Stimulated activated naive CD8-positive, alpha-beta T cell treated with anti-CD3 and anti-CD28 coated beads, Interleukin-15, Interleukin-2, amounts not matched to agents 100 U/mL and 50 U/mL, for 24 hours (primary cell): ENCODE measurements around the gene DMAC2L.
A peak's percentile ranks its signal among the peaks of the same experiment; 100 is the strongest.
"Not testable (repeated sequence)": the region's sequence is repeated elsewhere in the genome, so short reads cannot be mapped to it uniquely, and the experiment has no call there.

Source experiments
- ATAC-seq: fragments of 150-1000 bp; cut with Tn5 transposase; one replicate; pipeline ENCODE4 v1.10.0; 2021
- DNase-seq: peaks from one replicate; pipeline ENCODE4 v3.0.0; 2021

The DMAC2L gene, protein sequence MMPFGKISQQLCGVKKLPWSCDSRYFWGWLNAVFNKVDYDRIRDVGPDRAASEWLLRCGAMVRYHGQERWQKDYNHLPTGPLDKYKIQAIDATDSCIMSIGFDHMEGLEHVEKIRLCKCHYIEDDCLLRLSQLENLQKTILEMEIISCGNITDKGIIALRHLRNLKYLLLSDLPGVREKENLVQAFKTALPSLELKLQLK

DNA sequence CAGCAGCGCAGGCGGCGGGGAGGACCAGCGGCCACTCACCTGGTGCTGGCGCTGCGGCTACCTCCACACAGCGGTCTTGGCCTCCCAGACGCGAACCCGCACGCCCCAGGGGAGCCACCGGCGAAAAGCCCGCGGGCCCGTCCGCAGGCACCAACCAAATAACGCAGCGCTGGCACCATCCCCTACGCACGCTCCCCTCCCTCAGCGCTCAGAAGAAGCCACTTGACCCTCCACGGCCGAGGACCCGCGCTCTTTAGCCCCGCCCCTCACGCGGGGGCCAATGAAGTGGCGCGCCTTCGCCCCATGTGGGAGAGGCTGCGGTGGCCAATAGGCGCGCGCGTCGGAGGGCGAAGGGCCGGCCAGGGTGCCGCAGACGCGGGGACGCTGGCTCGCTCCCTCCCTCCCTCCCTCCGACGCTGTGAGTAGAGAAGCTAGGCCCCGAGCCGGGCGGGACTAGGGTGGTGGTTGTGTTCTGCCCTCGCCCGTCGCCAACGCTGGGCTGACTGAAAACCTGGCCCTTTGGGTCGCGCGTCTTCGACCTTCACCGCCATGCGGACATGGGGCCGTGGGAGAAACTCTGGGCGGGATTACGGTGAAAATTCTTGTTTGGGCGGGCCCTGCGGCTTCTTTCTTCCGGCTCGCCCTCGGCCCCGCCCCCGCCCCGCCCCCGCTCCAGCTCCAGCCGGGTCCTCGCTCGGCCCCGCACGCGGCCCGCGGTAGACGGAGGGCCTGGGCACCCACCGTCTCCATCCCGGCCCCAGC, at the start of gene DMAC2L, which contains the start of gene L2HGDH:
Gene DMAC2L (plus strand): TSS at position 353 of the 762 bp plus-strand sequence. CDS start 9,164 bp downstream, outside the sequence.
Gene L2HGDH (minus strand): TSS at position 258 of the 762 bp plus-strand sequence. CDS start 79 bp downstream, at position 179.
- DNase-seq (peak; percentile 92), ATAC-seq (peak; percentile 97)

DNA sequence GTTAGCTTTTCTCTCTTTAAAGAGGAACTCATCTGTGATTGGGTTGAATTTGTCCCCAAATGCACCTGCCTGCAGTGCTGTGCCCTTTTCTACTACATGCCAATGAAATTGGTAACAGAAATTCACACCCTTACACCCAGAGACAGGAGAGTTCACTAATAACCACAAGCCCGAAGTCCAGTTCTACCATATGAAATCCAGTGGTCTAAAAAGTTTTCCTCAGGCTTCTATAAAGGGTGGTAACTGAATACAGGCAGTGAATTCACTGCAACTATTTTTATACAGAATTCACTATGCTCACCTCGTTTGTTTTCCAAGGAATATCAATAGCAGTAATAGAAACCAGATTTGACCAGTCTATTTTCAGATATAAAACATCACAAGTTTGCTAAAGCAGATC, 49.3 kb upstream of the DMAC2L start:
- DNase-seq (no peak), ATAC-seq (no peak)

DNA sequence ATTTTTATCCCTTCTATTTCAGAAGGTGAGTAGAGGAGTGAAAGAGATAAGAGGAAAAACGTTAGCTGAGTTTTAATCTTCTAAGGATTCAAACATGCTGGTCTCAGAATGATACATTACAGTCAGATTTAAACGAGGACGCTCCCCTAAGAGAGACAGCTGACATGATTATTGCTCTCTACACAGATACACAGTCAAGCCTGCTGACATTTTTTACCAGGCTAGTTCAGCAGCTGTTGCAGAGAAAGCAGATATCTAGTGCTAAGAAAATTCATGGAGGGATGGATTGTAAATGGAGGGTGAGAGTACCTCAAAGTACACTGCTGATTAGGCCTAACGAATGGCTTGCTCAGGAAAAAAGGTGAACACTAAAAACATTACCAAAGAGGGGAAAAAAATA, 48.8 kb upstream of the DMAC2L start:
- ATAC-seq (no peak), DNase-seq (no peak)

DNA sequence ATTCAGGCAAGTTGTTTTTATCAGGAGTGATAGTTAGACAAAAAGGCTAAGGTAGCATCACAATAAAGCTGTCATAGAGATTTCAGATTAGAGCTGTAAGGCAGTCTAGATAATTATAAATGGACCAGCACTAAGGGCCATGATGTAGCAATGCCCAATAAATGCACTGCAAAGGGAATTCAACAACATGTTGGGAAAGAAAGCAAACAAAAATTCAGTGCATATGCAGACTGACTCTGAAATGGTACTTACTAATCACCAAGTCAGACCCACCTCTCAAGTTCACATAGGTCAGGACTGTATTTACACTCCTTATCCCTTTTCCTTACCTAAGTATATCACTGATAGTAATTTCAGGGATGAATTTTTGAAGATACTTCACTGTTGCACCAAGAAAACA, 47.1 kb upstream of the DMAC2L start:
- no peak for ATAC-seq
- no peak for DNase-seq

DNA sequence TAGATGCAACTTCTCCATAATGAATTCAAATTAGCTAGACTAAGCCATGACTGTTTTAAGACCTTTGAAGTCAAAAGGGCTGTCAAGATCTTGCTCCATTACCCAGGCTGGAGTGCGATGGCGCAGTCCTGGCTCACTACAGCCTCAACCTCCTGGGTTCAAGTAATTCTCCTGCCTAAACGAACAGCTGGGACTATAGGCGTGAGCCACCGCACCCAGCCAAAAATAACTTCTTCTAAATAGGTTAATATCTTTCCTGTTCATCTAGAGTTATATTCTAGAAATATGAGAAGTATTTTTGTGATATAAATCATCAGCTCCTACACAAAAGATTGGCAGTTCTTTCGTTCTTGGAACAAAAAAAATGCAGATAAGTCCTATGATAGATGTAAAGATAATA, 41.2 kb upstream of the DMAC2L start:
- ATAC-seq (no peak), DNase-seq (no peak)

DNA sequence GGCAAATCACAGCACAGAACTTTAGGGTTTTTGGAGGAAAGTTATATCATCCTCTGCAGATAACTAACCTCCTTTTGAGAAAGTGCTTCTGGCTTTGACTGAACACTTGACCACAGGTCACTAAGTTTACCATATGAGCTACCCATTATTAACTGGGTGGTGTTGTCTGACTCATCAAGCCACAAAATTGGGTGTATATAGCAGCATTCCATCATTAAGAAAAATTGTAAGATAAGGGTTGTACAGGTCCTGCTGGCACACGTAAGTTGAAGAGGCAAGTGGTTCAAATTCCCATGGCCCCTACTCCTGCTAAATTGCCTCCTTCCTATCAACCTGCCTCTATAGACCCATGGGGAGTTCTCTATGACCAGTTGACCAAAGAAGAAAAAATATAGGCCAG, 39.6 kb upstream of the DMAC2L start:
- no peak for DNase-seq
- ATAC-seq, result no peak

DNA sequence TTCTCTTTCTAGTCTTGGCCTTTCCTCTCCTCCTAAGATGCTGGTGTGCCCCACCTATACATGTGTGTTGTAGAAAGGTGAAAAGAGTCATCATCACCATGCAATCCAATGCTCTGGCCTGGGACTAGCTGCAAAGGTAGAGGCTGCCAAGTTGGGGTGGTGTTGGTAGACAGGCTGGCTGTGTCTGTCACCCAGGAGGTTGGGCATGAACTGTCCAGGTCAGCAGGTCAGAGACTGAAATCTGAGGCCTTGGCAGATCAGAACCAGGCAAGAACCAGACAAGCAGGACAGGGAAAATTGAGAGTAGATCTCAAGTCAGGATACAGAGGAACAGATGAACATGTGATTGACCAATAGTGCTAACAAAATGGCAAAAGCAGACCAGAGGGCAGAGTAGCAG, 26.3 kb upstream of the DMAC2L start:
- ATAC-seq, result no peak
- DNase-seq, result no peak

DNA sequence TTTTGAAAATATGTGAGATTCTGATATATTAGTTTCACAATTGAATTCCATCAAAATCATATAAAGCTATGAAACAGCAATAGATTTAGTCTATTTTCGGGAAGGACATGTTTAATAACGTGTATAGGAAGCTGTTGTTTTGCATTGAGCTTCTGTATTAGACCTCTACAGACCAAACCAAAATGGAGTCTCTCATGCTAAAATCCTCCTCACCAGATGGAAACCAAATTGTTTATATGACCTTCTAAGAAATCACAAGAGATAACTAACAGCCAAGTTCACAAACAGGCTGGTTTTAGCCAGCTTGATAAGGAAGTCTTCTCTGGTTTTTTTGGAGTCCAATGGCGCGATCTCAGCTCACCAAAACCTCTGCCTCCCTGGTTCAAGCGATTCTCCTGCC, 24.0 kb upstream of the DMAC2L start:
- ATAC-seq (no peak), DNase-seq (no peak)

DNA sequence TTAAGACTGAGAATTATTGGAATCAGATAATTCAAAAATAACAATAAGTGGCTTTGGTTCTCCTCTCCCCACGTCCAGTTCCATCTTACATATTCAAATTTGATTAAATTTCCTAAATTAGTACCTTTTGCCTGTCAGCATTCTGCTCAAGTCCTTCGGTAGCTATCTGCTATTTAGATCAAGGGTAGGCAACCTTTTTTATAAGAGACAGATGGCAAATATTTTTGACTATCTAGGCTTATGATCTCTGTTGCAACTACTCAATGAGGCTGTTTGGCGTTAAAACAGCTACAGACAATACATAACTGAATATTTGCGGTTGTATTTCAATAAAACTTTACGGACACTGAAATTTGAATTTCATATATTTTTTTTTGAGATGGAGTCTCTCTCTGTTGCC, 21.8 kb upstream of the DMAC2L start:
- ATAC-seq (no peak), DNase-seq (no peak)

DNA sequence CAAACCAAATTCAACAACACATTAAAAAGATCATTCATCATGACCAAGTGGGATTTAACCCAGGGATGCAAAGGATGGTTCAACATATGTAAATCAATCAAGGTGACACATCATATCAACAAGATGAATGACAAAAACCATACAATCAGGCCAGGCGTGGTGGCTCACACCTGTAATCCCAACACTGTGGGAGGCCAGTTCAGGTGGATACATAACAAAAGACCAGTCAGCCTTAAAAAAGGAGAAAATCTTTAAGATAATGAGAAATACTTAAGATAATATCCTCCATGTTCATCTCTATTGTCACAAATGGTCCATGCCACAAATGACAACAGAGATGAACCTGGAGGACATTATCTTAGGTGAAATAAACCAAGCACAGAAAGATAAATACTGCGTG, 12.5 kb upstream of the DMAC2L start:
- ATAC-seq (no peak), DNase-seq (no peak)

DNA sequence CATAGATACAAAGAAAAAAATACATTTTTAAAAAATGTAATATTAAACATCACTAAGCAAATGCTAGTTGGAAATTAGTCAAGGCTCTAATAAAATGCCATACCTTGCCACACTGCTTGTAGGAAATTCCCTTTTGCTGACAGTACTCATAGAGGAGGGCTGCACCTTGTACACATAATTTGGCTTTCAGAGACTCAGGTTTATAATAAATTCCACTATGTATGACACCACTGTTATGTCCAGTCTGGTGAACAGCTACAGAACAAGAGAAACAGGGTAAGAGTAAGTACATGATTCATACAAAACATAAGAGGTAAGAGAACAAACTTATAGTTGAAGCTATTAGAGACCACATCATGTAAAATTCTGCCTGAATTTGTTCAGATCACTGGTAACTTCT, 10.2 kb upstream of the DMAC2L start:
- no peak for ATAC-seq
- DNase-seq, result no peak

DNA sequence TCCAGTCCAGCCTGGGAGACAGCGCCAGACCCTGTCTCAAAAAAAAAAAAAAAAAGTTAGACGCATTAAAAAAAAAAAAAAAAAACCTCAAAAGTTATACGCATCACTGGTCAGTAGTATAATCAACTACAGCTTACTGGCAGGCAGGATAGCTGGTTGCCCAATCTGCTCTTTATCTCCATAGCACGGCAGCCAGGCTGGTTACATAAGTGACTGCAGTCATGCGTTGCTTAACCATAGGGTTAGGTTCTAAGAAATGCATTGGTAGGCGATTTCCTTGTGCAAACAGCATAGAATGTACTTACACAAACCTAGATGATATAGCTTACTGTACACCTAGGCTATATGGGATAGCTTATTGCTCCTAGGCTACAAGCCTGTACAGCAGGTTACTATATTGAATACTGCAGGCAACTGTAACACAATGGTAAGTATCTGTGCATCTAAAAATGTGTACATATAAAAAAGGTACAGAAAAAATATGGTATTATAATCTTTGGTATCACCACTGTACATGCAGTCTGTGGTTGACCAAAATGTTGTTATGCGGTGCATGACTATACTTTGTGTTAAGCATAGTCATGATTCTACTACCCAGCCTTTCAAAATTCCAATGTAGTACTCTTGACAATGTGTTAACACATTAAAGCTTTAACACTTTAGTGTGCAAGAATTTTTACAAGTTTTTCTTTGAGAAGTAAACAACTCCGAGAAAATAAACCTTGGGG, 8.2 kb upstream of the DMAC2L start:
- DNase-seq (no peak), ATAC-seq (no peak)

DNA sequence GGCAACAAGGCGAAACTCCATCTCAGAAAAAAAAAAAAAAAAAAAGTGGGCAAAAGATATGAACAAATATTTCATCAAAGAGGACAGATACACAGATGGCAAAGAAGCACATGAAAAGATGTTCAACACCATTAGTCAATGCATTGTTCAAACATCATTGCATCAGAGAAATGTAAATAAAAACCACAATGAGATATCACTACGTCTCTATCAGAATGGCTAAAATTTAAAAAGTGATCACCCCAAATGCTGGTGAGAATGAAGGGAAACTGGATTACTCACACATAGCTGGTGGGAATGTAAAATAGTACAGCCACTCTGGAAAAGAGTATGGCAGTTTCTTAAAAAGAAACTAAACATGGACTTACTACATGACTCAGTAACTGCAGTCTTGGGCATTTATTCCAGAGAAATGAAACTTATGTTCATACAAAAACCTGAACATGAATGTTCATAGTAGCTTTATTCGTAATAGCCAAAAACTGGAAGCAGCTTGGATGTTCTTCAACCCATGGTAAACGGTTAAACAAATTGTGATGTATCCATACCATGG, 3.7 kb upstream of the DMAC2L start:
- ATAC-seq, result no peak
- no peak for DNase-seq

DNA sequence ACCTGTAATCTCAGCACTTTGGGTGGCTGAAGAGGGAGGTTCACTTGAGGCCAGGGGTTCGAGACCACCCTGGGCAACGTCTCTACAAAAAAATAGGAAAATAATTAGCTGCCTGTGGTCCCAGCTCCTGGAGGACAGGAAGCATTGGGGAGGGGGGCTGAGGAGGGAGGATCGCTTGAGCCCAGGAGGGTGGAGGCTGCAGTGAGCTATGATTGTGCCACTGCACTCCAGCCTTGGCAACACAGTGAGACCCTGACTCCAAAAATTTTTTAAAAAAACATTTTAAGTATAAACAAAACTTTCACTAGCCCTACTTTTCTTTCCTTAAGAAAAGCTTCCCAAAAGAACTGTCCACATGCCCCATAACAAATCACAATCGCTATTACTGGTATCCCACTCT, 1.7 kb upstream of the DMAC2L start:
- no peak for DNase-seq
- ATAC-seq, result no peak

DNA sequence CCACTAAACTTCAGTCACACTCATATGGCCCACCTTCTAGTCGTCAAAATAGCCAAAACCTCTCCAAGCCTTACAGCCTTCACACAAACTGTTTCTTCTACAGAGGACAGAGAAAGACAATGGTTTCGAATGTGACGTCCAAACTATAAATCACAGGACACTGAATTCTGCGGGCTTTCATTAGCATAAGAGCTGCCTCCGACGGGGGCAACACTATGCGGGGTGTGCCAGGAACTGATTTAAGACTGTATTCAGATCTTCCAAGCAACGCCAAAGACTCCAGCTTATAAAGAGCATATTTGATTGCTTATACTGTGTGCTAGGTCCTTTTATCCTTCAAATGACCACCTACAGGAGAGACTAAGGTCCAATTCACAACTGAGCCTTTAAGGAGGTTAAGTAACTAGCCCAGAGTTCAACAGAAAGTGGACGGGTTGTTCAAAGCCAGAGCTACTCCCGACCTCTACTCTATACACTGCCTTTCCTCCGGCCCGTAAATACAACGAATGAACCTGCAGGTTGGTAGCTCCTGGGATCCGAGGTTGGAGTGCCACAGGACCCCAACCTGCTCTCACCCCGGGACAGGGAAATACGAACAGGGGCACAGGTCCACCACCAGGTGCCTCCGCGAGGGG, 670 bp upstream of the DMAC2L start:
- ATAC-seq (no peak), DNase-seq (no peak)

DNA sequence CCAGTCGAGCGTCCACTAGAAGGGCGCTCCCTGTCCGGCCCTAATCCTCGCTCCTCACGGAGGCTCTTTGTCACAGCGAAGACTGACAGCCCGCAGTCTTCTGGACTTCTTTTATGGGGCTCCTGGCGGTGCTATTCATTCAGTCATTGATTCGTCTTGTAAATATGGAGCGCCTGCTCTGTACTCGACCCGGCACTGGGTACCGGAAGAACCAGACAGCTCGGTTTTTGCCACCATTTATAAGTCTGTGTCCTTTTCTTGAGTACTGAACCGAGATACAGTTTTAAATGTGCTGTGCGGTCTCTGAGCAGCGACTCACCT, 570 bp downstream of the DMAC2L start:
- DNase-seq, result no peak
- peak; percentile 30 for ATAC-seq

DNA sequence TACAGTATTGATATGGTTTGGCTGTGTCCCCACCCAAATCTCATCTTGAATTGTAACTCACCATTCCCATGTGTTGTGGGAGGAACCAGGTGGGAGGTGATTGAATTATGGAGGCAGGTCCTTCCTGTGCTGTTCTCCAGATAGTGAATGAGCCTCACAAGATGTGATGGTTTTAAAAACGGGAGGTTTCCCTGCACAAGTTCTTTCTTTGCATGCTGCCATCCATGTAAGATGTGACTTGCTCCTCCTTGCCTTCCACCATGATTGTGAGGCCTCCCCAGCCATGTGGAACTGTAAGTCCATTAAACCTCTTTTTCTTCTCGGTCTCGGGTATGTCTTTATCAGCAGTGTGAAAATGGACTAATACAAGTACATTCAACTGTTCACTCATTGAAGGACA, 2.0 kb downstream of the DMAC2L start:
- not testable (repeated sequence) for DNase-seq, ATAC-seq

DNA sequence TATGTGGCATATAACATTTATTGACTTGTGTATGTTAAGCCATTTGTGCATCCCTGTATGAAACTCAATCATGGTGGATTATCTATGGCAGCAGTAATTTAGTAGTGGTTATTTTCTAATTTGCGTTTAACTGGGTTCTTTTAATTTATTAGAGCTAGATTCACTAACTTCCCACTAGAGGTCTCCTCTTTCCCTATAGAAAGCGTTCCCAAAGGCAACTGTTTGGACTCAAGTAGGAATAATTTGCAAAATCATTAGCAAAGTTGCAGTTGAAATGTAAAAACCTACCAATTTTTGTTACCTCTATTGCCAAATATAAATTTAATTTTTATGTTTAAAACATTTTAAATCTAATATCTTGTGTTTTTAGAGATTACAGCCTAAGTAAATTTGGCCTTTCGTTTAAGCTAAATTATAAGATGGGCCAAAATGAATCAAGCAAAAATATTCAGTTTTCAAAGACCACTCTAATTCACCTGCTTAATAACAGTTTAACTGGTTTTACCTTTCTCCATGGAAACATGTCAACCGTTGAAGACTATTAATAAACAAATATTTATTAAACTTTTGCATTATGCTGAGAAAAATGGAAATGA, 6.0 kb downstream of the DMAC2L start:
- DNase-seq (no peak), ATAC-seq (no peak)

DNA sequence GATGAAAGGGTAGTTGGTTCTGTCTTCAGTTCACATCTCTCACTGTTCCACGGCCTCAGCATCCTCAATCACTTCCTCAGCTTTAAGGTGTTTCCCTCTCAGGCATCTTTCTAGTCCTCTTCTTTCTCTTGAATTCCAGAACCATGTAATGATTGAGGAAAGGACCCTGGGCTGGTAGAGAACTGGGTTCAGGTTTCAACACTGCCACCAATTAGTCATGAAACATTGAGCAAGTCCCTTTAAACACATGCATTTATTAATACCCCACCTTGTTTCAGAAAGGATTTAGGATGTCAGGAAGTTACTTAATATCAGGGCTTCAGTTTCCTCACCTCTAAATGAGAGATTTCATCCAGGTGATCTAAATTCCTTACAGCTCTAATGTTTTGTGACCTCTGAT, 7.2 kb downstream of the DMAC2L start:
- DNase-seq (no peak), ATAC-seq (no peak)

DNA sequence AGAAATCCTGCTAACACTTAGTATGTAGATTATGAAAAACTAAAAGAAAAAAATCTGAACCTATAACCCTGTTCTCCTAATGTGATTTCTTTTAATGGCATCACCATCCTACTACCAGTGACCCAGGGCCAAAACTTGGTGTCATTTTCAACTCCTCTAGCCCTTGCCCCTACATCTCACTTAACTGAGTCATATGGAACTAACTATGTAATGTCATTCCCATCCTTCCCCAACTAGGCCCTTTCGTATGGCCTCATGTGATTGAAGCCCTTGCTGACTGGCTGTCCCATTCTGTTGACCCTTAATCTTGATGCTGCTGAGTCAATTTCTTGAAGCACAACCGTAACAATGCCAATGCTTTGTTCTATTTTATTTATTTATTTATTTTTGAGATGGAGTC, 7.6 kb downstream of the DMAC2L start:
- ATAC-seq (no peak), DNase-seq (no peak)

DNA sequence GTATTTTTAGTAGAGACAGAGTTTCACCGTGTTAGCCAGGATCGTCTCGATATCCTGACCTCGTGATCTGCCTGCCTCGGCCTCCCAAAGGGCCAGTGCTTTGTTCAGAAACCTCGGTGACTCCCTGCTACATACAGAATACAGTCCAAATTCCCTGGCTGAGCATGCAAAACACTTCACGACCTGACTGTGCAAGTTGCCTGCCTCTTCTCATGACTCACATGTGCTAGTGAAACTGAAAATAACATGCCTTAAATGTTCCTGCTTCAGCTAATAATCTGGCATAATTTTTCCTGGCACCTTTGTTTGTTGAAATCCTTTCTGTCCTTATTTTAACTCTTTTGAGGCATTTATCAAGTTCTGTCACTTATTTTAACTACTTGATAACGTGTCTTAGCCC, 8.2 kb downstream of the DMAC2L start:
- no peak for ATAC-seq

DNA sequence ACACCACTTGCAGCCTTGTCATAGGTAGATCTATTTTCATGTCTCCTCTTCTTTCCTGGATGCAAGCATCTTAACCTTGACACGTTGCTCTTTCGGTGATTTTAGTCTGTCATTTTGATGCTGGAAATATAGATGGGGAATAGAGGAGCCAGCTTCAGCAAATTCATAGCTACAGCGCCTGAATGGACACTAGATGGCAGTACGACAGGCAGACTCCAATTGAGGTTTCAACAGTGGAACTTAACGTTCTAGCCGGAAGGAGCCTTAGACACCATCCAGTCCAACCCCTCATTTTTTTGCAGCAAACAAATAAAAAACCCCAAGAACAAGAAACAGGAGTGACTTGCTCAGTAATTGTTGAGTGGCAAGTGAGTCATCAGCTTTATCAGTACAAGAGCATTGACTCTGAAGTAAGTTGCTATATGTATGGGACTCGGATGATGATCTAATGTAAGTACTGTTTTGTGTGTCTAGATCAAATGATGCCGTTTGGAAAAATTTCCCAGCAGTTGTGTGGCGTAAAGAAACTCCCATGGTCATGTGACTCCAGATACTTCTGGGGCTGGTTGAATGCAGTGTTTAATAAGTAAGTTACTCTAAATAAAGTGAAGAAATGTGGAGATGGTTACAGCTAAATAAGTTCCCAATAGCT, 9.0 kb downstream of the DMAC2L start:
- ATAC-seq, result peak; percentile 98
- DNase-seq, result peak; percentile 59

More for the DNA sequence above, 8.2 kb downstream of the DMAC2L start:
- DNase-seq, result peak; percentile 19
